ENCODE data around the gene CFAP251. TPM values are rescaled to one million over a fixed set of nuclear protein-coding genes. Genes with fewer than 3 reads are reported as not detected.

Gene CFAP251
- total and polyA plus RNA-seq, 2 of the 8 experiments (the other 6 are each of a cell fraction or from before 2014, with no cell fraction given) = 1.8 to 2.9 TPM

- H3K79me2 ChIP-seq (ENCODE audit: control insufficient read depth in 1 of 2, insufficient read depth in 2 of 2, low read length in 2 of 2) = peaks cover 0 to 8% of the 10 kb centered on the region in 2 experiments; a peak in 1 of 4 replicates
- 85% methylated on average over 6 of the region's 6 CpGs; no CpG with 5 or more reads in 1 of the 2 experiments for WGBS, 2 experiments (ENCODE audit: extremely low coverage in 1 of 2, insufficient coverage in 1 of 2, insufficient read length in 1 of 2, insufficient replicate concordance in 2 of 2, low coverage in 1 of 2, low lambda C conversion rate in 2 of 2, missing lambda C conversion rate in 1 of 2)
- CTCF ChIA-PET (ENCODE audit: partially characterized antibody) = interaction anchor here (0.6 to 1.6 kb wide), 2 partner anchors 10 to 549 kb away, joined by 3 to 4 read pairs; no protein-coding TSS in a partner anchor
- no peak for TF ChIP-seq JUN (IDR thresholded peaks at IDR 0.05; ENCODE audit: low read depth, low read length)
- TF ChIP-seq EZH2 (IDR thresholded peaks at IDR 0.05; ENCODE audit: low read depth, low read length, severe bottlenecking) = no peak
- no peak for TF ChIP-seq SP2 (IDR thresholded peaks at IDR 0.05; ENCODE audit: low read length)
- TF ChIP-seq SRF (IDR thresholded peaks at IDR 0.05; ENCODE audit: low read depth, low read length) = no peak
- no peak for TF ChIP-seq MAFK (IDR thresholded peaks at IDR 0.05; ENCODE audit: low read depth, low read length)
- TF ChIP-seq BRCA1 (IDR thresholded peaks at IDR 0.05; ENCODE audit: low read depth, low read length) = no peak
- no peak for TF ChIP-seq SP1 (IDR thresholded peaks at IDR 0.05; ENCODE audit: low read depth, low read length)
- TF ChIP-seq EGR1 (IDR thresholded peaks at IDR 0.05; ENCODE audit: borderline replicate concordance, low read depth, low read length) = no peak
- TF ChIP-seq BACH1 (IDR thresholded peaks at IDR 0.05; ENCODE audit: low read length) = no peak
- TF ChIP-seq CEBPB (IDR thresholded peaks at IDR 0.05; ENCODE audit: low read depth, low read length) = no peak
- no peak for TF ChIP-seq CBX5 (IDR thresholded peaks at IDR 0.05; ENCODE audit: low read depth, low read length)
- TF ChIP-seq HDAC2 (IDR thresholded peaks at IDR 0.05; ENCODE audit: borderline replicate concordance in 1 of 2, low read depth in 2 of 2, low read length in 2 of 2) = no peak
- TF ChIP-seq CTBP2 (IDR thresholded peaks at IDR 0.05; ENCODE audit: borderline replicate concordance, insufficient read depth, insufficient read length, low read length) = no peak
- TF ChIP-seq EP300 (IDR thresholded peaks at IDR 0.05; ENCODE audit: borderline replicate concordance in 1 of 2, low read depth in 2 of 2, low read length in 2 of 2) = no peak
- no peak for TF ChIP-seq SIRT6 (IDR thresholded peaks at IDR 0.05; ENCODE audit: low read length)
These were observed 117.8 kb downstream of the CFAP251 start for GRCh38 chr12:122036153-122036552.

More at GRCh38 chr12:122036153-122036552, 117.8 kb downstream of the CFAP251 start:
- Histone ChIP-seq H3K4me2 (ENCODE audit: insufficient read depth in 1 of 2, low read depth in 2 of 2, low read length in 2 of 2) (no peak overlapping the region), H3K23ac (ENCODE audit: insufficient read length) (no peak overlapping the region), H3K23me2 (ENCODE audit: low read depth, low read length) (no peaks in the 10 kb centered on the region), H3K27ac (ENCODE audit: low read depth, low read length) (no peak overlapping the region), H3K9ac (replicated peaks in 1 of 4; ENCODE audit: extremely low read depth in 1 of 4, low read depth in 3 of 4, low read length in 3 of 4) (no peak overlapping the region), H3K4me3 (ENCODE audit: extremely low read depth in 1 of 4, insufficient read depth in 2 of 4, low read depth in 3 of 4, low read length in 4 of 4) (no peak overlapping the region), H4K5ac (ENCODE audit: insufficient read length, low read depth, low read length) (no peak overlapping the region), H2AFZ (ENCODE audit: low read length) (no peak overlapping the region), H3K36me3 (ENCODE audit: control insufficient read depth in 2 of 4, insufficient read depth in 4 of 4, low read length in 3 of 4) (peaks cover 0 to 13% (median 6%) of the 10 kb centered on the region in 4 experiments; a peak in 3 of 8 replicates), H3K14ac (ENCODE audit: insufficient read length) (no peak overlapping the region), H2BK120ac (replicated peaks; ENCODE audit: low read depth, low read length) (no peak overlapping the region), H2BK15ac (ENCODE audit: low read length) (no peak overlapping the region), H3K4ac (replicated peaks; ENCODE audit: insufficient read length, low read depth, low read length) (no peak overlapping the region), H3K18ac (ENCODE audit: extremely low read depth, low read length) (no peak overlapping the region), H2BK12ac (ENCODE audit: low read depth, low read length) (no peak overlapping the region), H2BK5ac (ENCODE audit: low read depth, low read length) (no peak overlapping the region), H3K4me1 (replicated peaks in 1 of 4; ENCODE audit: control insufficient read depth in 3 of 4, insufficient read depth in 4 of 4, low read length in 3 of 4) (no peaks in the 10 kb centered on the region), H3K79me1 (ENCODE audit: low read depth, low read length) (no peaks in the 10 kb centered on the region; the same call in 1 of the 2 replicates), H4K20me1 (replicated peaks in 1 of 2; ENCODE audit: control insufficient read depth in 1 of 2, insufficient read depth in 2 of 2, low read length in 2 of 2) (peaks cover 2 to 5% of the 10 kb centered on the region in 2 experiments), H2AK5ac (ENCODE audit: low read depth, low read length) (no peak overlapping the region), H3K27me3 (replicated peaks in 1 of 4; ENCODE audit: control insufficient read depth in 3 of 4, extremely low read depth in 1 of 4, insufficient read depth in 3 of 4, low read length in 3 of 4) (no peaks in the 10 kb centered on the region), H4K91ac (replicated peaks; ENCODE audit: insufficient read length, low read length) (no peak overlapping the region), H2BK20ac (ENCODE audit: low read length) (no peak overlapping the region), H4K8ac (ENCODE audit: extremely low read depth, insufficient read depth, low read length) (no peak overlapping the region), H3K56ac (replicated peaks; ENCODE audit: insufficient read length, low read depth, low read length) (no peak overlapping the region), H3K9me3 (ENCODE audit: insufficient read depth in 2 of 2, low read depth in 1 of 2, low read length in 1 of 2) (no peaks in the 10 kb centered on the region)
- POLR2A ChIA-PET (ENCODE audit: partially characterized antibody) = no interaction called here
- FAIRE-seq (no peak), DNase-seq (ENCODE audit: low read depth in 1 of 2, low spot score in 2 of 2) (no peak)

Data from H1 (cell line).